H1 (cell line): ENCODE measurements around the gene GLRX5. TPM values are rescaled to one million over a fixed set of nuclear protein-coding genes. Genes with fewer than 3 reads are reported as not detected.

Experiments used
- CHD1 ChIP-seq: IDR thresholded peaks from 2 replicates; pipeline ENCODE4 v1.6.1; 2012; ENCODE audit warnings: low read depth, low read length, improper control_type of control experiment
- CHD2 ChIP-seq: IDR thresholded peaks from 2 replicates; pipeline ENCODE4 v1.6.1; 2012; ENCODE audit warnings: low read length, improper control_type of control experiment
- EZH2 ChIP-seq: fragments of 200-600 bp; sonication (generic); IDR thresholded peaks from 2 replicates; pipeline ENCODE4 v1.7.1; 2012; ENCODE audit warnings: low read depth, mild to moderate bottlenecking, moderate library complexity, low read length, inconsistent platforms; ENCODE audit not compliant: severe bottlenecking
- MAFK ChIP-seq: IDR thresholded peaks from 2 replicates; pipeline ENCODE4 v1.6.1; 2012; ENCODE audit warnings: low read depth, mild to moderate bottlenecking, improper control_type of control experiment, low read length
- TAF7 ChIP-seq: optimal IDR thresholded peaks from 2 replicates; pipeline ENCODE3; 2011; ENCODE audit warnings: low read depth, mild to moderate bottlenecking, inconsistent platforms, low read length, moderate library complexity, borderline replicate concordance
- polyA plus RNA-seq, 7 experiments: library from polyadenylated mRNA; depleted of rRNA in 3 of 7; stranded (reverse) in 5 of 7; unstranded in 2 of 7; fragments of >200 nt in 5 of 7; fragments of 200-250 nt in 2 of 7; gene quantifications; 1 replicate in 5 of 7; 2 replicates in 1 of 7; 4 replicates in 1 of 7; pipeline versions ENCODE4 v1.2.1 to v1.2.3, GENCODE V29; 2011 to 2013; ENCODE audit warnings: missing spikeins in 2 of 7, mixed read lengths in 2 of 7
- total RNA-seq: library from RNA; stranded (reverse); fragmentation: NEBNext Ultra II Directional; extraction: Animal tissue kit (Norgen Biotek cat#: 25700); gene quantifications from 2 replicates; pipeline ENCODE4 v1.2.1, GENCODE V29; 2021

The GLRX5 gene
- total and polyA plus RNA-seq, 2 of the 8 experiments (the other 6 are each of a cell fraction or from before 2014, with no cell fraction given) = 70.1 to 88.8 TPM

DNA sequence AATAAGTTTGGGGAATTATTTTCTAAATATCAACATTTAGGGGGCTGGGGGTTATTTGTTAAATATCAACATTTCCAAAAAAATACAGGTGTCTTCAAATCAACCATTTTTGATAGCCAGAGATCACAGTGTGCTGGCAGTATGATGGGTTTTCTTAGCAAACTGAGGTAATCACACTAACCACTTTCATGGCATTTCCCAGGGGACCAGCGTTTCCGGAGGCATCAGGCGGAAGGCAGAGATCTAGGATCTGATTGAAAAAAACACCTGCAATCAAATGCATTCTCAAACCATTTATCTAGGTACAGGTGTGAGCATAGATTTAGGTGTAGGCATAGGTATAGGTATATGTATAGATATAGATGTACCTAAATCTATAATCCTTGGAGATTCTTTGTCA lies 34.6 kb downstream of the GLRX5 start (continued):
- no peak for TF ChIP-seq CHD2
- TF ChIP-seq TAF7 = no peak
- no peak for TF ChIP-seq EZH2
- no peak for TF ChIP-seq CHD1
- no peak for TF ChIP-seq MAFK
